GM21717 (cell line): ENCODE measurements around the gene SNN.

Experiments
- ATAC-seq: cut with Tn5 transposase; IDR thresholded peaks from one replicate; pipeline ENCODE4 v1.9.1; 2021; ENCODE audit warnings: mild to moderate bottlenecking, moderate library complexity; ENCODE audit not compliant: unreplicated experiment

The SNN gene

DNA sequence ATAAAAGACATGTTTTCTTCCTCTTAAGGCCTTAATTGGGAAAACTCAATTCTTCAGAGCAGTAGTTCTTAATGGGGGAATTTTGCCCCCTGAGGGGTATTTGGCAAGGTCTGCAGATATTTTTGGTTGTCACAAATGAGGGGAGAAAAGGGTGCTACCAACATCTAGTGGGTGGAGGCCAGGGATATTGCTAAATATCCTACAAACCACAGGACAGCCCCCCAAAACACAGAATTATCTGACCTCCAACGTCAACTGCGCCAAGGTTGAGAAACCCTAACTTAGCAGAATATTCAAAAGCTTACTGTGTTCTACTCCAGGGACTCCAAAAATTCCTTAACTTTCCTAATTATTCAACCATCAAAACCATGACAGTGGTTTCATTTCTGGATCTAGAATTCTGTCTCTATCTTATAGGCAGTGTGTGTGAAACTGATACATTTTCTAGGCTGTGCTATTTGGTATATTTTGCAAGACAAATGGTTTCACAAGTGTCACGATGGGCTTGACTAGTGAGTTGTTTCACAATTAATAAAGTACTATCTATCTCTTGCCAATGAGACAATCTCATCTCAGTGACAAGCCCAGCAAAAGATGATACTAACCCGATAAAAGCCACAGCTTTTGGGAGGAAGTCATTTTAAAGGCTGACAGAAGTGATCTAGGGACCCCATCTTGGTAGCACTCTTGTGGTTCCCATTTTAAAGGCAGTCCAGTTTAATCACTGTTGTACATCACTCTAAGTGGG lies 59.7 kb downstream of the SNN start:
- no peak for ATAC-seq
